D341Med (cell line): ENCODE results near the gene RSPH6A.

Source experiments
- DNase-seq: peaks from one replicate; pipeline ENCODE4 v3.0.0; 2012; ENCODE audit warnings: low spot score

Gene RSPH6A

DNA sequence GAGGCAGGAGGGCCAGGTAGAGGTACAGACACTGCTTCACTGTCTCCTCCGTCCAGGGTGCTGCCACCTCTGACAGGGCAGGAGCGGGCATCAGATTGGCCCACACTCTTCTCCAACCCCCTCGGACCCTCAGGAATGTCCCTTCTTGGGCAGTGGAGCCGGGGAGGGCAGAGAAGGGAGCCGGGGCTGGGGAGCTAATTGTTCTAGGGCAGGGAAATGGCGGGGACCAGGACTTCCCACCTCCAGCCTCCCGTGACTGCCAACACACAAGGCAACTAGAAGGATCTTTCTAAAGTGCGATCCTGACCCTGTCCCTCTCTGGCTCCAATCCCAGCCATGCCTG lies 10.1 kb upstream of the RSPH6A start:
- DNase-seq = no peak

DNA sequence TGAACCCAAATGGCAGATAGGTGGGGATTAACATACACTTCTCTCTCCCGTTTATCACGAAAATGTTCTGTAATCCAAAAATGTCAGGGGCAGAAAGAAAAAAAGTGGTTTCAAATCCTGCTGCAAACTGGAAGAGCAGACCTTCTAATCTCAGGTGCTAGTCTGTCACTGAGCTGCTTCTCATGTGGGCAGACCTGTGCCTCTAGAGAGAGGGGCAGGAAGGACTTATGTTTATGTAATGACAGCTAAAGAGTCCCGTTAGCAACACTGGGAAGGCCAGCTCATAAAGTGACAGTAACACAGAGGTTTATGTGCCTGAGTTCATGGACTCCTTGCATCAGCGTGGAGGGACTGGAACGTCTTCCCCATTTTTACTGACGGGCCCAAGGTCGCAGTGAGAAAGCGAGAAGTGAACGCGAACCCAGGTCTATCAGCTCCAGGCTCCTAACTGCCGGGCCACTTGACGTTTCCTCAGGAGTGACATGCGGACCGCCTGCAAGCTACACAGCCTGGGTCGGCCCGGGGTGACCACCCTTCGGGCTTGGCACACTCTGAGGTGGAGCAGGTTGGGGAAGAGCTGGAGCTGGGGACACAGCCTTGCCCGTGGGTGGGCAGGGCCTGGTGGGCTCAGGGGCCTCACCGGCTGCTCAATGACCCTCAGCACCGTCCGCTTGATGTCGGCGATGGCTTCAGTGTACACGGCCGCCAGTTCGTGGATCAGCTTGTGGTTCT lies 9.6 kb upstream of the RSPH6A start:
- DNase-seq = no peak

GRCh38 chr19:45824041-45824471 lies 8.9 kb upstream of the RSPH6A start:
- no peak for DNase-seq

DNA sequence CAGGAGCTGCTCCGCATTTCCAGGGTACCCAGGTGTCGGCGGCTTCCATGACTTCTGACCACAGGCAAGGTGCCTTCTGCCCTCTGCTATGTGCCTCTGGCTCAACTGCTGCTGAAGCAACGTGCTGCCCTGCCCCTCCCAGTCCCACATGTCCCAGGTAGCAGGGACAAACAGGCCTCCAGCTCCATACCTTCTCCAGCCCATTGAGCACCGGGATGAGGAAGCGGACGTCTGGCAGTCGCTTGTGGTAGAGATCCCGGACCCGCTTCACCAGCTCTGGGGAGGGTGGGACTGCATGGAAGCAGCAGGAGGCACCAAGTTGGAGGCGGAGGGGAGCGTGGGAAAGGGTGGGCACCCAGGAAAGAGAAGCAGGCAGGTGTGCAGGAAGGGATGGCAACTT lies 8.1 kb upstream of the RSPH6A start:
- no peak for DNase-seq

DNA sequence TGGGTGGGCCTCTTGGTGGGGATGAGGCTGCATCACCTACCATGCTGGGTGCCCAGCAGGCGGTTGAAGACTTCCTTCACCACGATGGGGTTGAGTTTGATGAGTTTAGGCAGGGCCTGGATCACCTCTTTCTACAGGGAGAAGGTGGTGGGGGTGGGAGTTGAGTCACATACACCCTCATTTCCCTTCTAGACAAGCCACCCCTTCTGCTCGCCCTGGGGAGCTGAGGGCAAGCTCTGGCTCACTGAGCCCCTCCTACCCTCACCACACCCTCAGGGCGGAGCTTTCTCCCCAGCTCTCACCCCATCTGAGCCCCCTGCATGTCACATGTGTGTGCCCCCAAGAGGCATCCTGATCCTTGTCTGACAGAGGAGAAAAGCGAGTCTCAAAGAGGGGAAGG lies 7.6 kb upstream of the RSPH6A start:
- DNase-seq = no peak

GRCh38 chr19:45821570-45821969 lies 6.5 kb upstream of the RSPH6A start:
- no peak for DNase-seq

- no peak for DNase-seq
These were observed 6.0 kb upstream of the RSPH6A start for GRCh38 chr19:45821103-45821521.

DNA sequence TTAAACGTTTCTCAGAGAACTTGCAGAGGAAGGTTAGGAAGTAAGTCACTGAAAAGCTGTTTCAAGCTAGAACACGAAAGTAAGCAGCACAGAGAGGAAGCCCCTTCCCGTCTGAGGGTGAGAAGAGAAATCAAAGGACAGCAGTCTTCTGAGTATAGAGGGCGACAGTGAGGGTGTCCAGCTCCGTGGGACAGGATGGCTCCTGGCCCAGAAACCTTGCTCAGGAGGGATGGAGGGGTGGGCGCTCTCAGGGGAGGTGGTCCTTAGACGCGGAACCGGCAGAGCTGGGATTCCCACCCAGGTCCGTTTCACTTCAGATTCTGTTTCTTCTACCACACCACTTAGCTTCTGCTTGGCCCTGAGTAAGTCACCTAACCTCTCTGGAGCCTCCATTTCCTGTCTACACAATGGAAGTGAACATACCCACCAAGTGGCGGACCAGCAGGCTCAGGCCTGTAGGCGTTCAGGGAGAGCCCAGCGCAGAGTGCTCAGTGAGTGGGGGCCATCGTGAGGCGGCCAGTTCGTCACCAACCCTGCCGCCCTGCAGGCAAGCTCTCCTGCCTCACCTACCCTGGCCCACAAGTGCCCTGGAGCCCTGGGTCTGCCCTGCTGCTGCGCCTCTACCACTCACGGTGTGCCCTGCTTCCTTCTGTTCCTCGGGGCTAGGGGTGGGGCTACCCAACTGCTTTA lies 5.5 kb upstream of the RSPH6A start:
- no peak for DNase-seq

DNA sequence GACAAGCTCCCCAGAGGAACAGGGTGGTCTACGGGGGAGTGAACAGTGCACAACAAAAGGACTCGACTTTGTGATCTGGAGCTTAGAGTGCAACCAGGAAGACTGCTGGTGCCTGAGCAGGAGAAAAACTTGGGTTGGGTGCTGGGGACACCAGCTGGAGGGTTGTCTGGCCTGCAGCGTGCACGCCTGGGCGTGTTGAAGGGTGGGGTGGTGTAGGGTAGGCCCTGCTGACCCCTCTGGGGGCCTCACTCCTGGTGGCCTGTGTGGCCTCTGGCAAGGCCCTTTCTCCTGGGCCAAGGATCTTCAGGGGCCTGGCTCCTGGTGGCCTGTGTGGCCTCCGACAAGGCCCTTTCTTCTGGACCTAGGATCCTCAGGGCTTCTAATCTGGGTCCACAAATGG lies 4.7 kb upstream of the RSPH6A start:
- DNase-seq = no peak

DNA sequence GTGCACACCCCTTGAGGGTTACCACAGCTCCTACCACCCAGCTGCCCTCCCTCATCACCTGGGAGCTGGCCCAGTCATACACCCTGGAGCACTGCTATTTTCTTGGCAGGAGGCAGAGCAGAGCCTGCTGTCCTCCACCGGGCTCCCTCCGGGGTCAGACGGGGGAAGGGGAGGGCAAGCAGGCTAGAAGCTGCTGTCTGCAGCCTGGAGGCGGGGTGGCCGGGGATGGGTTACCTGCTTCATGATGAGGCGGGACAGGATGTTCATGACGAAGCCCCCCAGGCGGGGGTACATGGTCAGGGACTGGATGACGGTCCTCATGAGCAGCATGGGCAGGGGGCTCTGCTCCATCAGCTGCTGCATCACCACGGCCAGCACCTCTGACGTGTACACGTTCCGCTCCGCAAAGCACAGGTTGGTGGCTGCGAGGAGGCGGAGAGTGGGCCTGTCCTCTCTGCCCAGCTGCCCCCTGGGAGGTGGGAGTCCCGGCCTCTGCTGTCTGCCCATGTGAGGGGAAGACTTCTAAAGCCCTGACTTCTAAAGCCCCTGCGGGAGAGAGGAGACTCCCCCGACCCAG lies 2.7 kb upstream of the RSPH6A start:
- no peak for DNase-seq

DNA sequence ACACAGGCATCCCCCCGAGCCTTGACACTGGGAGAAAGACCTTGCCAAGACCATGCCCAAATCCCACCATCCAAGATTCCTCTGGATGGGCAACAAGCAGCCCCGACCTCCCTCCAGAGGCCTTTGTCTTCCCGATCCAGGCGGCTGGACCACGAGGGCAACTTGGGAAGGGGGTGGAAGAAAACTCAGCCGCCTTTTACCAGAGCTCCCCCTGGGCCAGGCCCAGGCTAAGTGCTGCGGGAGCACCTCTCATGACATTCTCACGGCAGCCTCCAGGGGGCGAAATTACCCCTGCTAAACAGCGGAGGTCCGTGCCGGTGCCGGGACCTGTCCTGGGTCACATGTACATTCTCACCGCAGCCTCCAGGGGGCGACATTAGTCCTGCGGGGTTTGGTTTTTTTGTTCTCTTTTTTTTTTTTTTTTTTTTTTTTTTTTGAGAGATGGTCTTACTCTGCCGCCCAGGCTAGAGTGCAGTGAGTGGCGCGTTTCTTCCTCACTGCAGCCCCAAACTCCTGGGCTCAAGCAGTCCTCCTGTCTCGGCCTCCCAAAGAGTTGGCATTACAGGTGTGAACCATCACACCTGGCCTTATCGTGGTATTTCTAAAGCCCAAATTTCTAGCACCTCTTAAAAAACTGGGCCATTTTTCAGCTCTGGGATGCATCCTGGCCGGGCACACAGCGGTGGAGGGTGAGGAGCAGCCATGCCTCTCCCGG lies 2.1 kb upstream of the RSPH6A start:
- peak; percentile 98 for DNase-seq

GRCh38 chr19:45816236-45817009 lies 1.3 kb upstream of the RSPH6A start:
- DNase-seq = no peak

GRCh38 chr19:45815481-45816216 lies 541 bp upstream of the RSPH6A start:
- no peak for DNase-seq

DNA sequence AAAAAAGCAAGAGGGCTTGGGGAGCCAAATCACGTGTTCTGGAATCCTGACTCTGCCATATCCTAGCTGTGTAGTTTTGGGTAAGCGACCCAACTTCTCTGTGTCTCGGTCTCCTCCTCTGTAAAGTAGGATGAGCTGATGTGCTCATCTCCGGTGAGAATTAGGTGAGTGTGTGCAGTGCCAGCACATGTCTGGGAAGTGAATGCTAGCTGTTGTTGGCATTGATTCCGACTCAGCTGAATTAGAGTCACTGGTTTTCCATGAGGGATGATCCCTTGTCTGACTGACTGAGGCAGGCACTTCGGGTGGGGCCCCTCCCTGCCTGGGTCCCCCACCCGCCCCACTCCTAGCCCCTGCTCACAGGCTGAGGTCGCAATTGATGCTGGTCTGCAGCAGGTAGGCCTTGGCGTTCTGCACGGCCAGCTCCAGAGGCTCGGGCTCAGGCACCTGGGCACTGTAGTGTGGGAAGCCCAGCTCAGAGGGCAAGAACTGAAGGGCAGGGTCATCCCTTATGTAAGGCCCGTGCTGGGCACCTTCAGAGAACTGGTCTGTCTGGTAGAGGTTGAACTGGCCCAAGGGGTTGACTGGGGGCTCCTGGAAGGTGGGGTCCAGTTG lies 835 bp downstream of the RSPH6A start:
- no peak for DNase-seq

GRCh38 chr19:45812297-45812696 lies 2.8 kb downstream of the RSPH6A start:
- no peak for DNase-seq

- DNase-seq = no peak
These were observed 5.4 kb downstream of the RSPH6A start for GRCh38 chr19:45809643-45810159.

DNA sequence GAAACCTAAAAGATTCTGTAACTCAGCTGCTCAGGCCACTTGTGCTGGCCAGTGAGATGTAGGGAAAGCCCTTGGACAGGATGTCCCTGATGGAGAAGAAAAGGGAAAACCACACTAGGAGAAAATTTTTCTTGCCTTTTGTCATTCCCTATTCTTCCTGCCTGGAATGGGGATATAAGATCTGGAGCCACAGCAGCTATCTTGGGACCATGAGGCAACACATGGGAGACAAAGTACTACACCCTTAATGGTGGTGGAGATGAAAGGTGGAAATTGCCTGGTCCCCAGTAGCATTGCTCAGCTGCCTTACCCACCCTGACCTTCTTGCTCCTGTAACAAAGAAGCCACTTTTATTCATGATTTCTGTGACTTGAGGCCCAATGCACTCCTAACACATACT lies 9.4 kb downstream of the RSPH6A start:
- no peak for DNase-seq

- no peak for DNase-seq
These were observed 10.2 kb downstream of the RSPH6A start for GRCh38 chr19:45804959-45805230.

DNA sequence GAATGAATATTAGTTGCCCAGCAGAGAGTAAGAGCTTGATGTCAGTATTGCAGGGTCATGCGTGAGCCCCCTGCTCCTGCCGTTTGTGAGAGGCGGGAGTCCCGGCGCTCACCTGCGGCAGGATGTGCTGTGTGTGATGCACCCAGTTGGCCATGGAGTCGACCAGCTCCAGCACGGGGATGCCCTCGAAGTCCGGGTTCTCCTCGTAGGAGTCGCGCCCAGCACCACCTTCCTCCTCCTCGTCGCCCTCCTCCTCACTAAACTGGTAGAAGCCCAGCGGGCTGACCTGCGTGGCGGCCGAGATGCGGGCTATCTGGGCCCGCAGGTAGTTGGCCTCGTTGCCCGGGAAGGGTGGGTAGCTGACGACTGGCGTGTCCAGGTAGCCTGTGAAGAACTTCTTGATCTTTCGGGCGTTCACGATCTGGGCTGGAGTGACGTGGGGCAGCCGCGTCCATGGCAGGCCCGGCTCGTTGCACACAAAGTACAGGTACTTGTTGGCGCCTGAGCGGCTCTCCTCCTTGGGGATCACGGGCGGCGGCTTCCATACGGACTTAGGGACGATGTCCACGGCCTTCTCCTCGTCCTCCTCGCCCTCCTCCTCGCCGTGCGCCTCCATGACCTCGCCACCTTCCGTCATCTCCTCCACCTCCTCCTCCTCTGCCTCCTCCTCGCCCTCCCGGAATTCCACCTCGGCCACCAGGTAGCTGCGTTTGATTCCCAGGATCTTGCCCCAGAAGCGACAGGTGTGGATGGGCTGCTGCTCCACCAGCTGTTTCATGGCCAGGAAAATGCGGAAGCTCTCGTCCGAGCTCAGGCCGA lies 10.8 kb downstream of the RSPH6A start:
- no peak for DNase-seq

DNA sequence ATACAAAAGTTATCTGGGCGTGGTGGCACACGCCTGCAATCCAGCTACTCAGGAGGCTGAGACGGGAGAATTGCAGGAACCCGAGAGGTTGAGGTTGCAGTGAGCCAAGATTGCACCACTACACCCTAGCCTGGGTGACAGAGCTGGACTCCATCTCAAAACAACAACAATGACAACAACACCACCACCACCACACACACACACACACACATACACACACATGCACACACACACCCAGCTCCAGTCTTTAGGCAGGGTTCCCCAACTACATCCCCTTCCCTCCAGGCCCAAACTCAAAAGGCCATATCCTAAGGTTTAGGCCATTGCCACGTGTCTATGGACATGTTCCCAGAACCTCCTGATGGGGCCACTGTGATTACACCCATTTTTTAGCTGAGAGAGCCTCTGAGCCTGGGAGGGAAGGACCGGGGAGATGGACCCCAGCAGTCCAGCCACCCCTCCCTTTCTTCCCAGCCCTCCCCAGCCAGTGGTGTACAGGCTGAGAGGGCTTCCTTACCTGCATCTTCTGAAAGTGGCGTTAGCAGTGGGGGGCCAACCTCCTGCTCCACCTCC lies 13.4 kb downstream of the RSPH6A start:
- DNase-seq = no peak
